Kidney epithelial cell (primary cell): ENCODE results near the gene ASPN. TPM values are rescaled to one million over a fixed set of nuclear protein-coding genes. Genes with fewer than 3 reads are reported as not detected.

Experiments used
- DNase-seq: peaks from one replicate; pipeline ENCODE4 v3.0.0-alpha.2; 2010; ENCODE audit warnings: low read depth
- H3K27me3 ChIP-seq: 2 replicates; pipeline ENCODE4 v1.6.0; 2011; ENCODE audit warnings: low read length; ENCODE audit not compliant: control insufficient read depth, insufficient read depth
- H3K36me3 ChIP-seq: 2 replicates; pipeline ENCODE4 v1.5.1; 2011; ENCODE audit warnings: low read length; ENCODE audit not compliant: control insufficient read depth, insufficient read depth
- H3K4me3 ChIP-seq: 2 replicates; pipeline ENCODE4 v1.5.1; 2011; ENCODE audit warnings: low read depth, mild to moderate bottlenecking, control low read depth, low read length
- total RNA-seq: library from RNA; depleted of rRNA; stranded (reverse); fragments of >200 nt; gene quantifications from 2 replicates; pipeline ENCODE4 v1.2.3, GENCODE V29; 2015
- TF ChIP-seq, protein P1 (sequence below): IDR thresholded peaks from 2 replicates; pipeline ENCODE4 v1.5.1; 2011; ENCODE audit warnings: mild to moderate bottlenecking, moderate library complexity, low read length, control low read depth, inconsistent platforms; ENCODE audit not compliant: insufficient read depth, poor library complexity, severe bottlenecking

Gene ASPN
- total RNA-seq, 1 donor from 2014 or later, result not detected

DNA sequence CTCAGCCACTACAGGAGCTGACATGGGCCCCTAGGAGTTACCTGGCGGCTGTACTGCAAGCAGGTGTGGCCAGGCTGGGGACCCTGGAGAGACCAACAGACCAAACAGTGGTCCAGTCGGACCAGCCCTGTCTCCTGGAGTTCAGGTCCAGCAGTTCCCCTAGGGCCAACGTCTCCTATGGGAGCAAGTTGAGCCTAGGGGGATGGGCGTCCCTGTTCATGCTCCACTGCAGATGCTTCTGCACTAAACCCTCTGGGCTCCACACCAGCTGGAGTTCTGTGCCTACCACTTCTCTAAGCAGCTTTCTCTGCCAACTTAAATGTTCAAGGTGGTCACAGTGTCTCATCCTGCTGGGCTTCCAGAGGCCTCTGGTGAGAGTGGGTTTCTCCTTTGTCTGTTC lies 37.5 kb downstream of the ASPN start:
- no peaks in the 10 kb centered on the region for H3K36me3 ChIP-seq

DNA sequence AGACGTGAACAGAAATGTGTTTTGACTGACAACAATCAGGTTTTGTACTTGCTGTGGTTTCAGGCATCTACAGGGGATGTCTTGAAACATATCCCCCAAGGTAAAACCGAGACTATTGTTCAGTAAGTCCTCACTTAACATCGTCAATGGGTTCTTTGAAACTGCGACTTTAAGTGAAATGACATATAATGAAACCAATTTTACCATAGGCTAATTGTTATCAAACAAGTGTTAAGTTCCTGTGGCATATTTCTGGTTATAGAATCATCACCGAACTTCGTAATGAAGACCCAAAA lies 41.6 kb downstream of the ASPN start:
- H3K36me3 ChIP-seq, result no peaks in the 10 kb centered on the region
- no peak for DNase-seq
- H3K27me3 ChIP-seq, result no peaks in the 10 kb centered on the region
- TF ChIP-seq, protein P1, sequence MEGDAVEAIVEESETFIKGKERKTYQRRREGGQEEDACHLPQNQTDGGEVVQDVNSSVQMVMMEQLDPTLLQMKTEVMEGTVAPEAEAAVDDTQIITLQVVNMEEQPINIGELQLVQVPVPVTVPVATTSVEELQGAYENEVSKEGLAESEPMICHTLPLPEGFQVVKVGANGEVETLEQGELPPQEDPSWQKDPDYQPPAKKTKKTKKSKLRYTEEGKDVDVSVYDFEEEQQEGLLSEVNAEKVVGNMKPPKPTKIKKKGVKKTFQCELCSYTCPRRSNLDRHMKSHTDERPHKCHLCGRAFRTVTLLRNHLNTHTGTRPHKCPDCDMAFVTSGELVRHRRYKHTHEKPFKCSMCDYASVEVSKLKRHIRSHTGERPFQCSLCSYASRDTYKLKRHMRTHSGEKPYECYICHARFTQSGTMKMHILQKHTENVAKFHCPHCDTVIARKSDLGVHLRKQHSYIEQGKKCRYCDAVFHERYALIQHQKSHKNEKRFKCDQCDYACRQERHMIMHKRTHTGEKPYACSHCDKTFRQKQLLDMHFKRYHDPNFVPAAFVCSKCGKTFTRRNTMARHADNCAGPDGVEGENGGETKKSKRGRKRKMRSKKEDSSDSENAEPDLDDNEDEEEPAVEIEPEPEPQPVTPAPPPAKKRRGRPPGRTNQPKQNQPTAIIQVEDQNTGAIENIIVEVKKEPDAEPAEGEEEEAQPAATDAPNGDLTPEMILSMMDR, result no peak
- no peak overlapping the region for H3K4me3 ChIP-seq

More for the DNA sequence above, 37.5 kb downstream of the ASPN start:
- H3K27me3 ChIP-seq, result no peaks in the 10 kb centered on the region
- no peak overlapping the region for H3K4me3 ChIP-seq
- DNase-seq, result no peak
- TF ChIP-seq, protein P1, result no peak

DNA sequence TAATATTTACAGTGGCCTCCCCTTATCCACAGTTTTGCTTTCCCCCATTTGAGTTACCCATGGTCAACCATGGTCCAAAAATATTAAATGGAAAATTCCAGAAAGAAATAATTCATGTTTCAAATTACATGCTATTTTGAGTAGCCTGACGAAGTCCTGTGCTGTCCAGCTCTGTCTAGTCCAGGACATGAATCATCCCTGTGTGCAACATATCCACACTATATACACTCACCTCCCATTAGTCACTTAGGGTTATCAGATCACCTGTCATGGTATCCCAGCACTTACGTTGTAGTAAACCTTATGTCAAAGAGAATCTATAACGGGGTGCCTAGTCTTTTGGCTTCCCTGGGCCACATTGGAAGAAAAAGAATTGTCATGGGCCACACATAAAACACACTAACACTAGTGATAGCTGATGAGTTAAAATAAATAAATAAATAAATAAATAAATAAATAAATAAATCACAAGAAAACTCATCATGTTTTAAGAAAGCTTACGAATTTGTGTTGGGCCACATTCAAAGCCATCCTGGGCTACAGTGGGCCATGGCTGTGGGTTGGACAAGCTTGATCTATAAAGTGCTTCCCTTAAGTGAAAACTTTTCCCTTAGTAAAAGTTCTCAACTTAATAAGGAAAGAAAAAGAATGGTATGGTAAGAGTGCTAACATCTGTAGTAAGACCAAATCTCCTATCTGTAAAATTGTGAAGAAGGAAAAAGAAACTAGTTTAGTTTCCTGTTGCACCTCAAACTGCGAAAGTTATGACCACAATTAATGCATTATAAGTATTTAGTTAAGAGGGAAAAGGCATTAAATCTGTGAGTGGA lies 42.2 kb downstream of the ASPN start:
- Histone ChIP-seq H3K4me3 (no peak overlapping the region), H3K36me3 (no peaks in the 10 kb centered on the region), H3K27me3 (no peaks in the 10 kb centered on the region)
- peak; percentile 10 for DNase-seq
- TF ChIP-seq, protein P1, result no peak

DNA sequence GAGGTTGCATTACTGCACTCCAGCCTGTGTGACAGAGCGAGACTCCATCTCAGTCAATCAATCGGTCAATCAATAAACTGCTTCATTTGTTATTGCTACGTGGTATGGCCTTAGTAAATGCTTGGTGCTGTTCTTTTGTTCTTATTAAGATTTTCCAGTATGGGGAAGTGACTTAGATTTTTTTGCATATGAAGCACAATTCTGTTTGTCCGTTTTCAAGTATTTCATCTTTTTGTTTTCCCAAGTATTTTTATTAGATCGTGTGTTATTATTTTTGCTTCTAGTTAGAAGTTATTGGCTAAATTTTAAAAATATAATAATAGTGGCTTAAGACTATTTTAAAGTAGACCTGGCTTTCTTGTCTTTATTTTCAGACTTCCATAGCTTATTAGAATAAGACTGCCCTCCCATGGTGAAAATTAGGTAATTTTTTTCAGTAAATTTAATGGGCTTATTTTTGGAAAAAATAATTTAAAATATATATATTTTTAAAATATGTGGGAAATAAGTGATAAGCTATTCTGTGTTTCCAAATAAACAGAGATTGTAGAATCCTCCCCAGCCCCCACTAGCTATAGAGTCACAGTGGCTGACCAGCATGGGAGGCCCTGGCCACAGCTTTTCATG lies 43.3 kb downstream of the ASPN start:
- TF ChIP-seq, protein P1, result no peak

DNA sequence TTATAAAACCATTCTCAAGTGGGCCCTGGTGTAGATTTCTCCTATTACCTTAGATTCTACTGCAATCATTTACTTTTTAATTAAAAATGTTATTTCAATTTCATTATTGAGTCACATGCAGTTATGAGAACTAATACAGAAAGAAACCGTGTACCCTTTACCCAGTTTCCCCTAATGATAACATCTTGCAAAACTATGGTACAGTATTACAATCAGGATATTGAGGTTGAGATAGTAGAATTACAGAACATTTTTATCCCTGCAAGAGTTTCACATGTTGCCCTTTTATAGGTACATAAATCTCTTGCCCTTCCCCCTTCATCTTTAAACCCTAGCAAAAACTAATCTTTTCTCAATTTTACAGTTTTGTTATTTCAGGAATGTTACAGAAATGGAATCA lies 47.0 kb downstream of the ASPN start:
- no peak for DNase-seq
- TF ChIP-seq, protein P1, result no peak
- H3K36me3 ChIP-seq, result no peaks in the 10 kb centered on the region
- no peaks in the 10 kb centered on the region for H3K27me3 ChIP-seq
- no peak overlapping the region for H3K4me3 ChIP-seq

More for the DNA sequence above, 43.3 kb downstream of the ASPN start:
- H3K27me3 ChIP-seq, result no peaks in the 10 kb centered on the region
- no peaks in the 10 kb centered on the region for H3K36me3 ChIP-seq
- H3K4me3 ChIP-seq, result no peak overlapping the region
- no peak for DNase-seq
